ENCODE measurements around the gene FBXO47. TPM values are rescaled to one million over a fixed set of nuclear protein-coding genes. Genes with fewer than 3 reads are reported as not detected.

The FBXO47 gene
- total and polyA plus RNA-seq, 9 of the 15 experiments (the other 6 are each of a cell fraction or from before 2014, with no cell fraction given) = not detected

- H3K4me2 ChIP-seq (ENCODE audit: insufficient read depth, low read length) = no peak overlapping the region
- H3K36me3 ChIP-seq (ENCODE audit: control insufficient read depth, insufficient read depth, low read length) = no peaks in the 10 kb centered on the region
- ChIA-PET CTCF (ENCODE audit: low intra/inter-chr PET ratio) (no interaction called here), POLR2A (interaction anchor here (1.2 kb wide), 1 partner anchor 32 kb away, joined by 4 read pairs; no protein-coding TSS in a partner anchor)
- no peak overlapping the region for H3K9ac ChIP-seq (ENCODE audit: insufficient read depth in 1 of 2, low read depth in 2 of 2, low read length in 2 of 2)
- FAIRE-seq = peak; percentile 69
- no peaks in the 10 kb centered on the region for H3K9me1 ChIP-seq (ENCODE audit: control insufficient read depth, insufficient read depth, low read length)
- no peaks in the 10 kb centered on the region for H3K27me3 ChIP-seq (ENCODE audit: control insufficient read depth in 2 of 2, insufficient read depth in 2 of 2, low read length in 2 of 2)
- peak in 2 of 4 experiments; percentile 64 to 71 for DNase-seq (ENCODE audit: extremely low read depth in 1 of 4, low spot score in 3 of 4)
- H3K27ac ChIP-seq (ENCODE audit: extremely low read depth, low read depth, low read length) = no peak overlapping the region
- ATAC-seq = peak; percentile 79
- H4K20me1 ChIP-seq (replicated peaks; ENCODE audit: control insufficient read depth, insufficient read depth, low read length) = no peaks in the 10 kb centered on the region
- no peak overlapping the region for H3K4me3 ChIP-seq
- BruUV-seq (replicated peaks) = no TSS peak
- H3K79me2 ChIP-seq (ENCODE audit: control insufficient read depth, insufficient read depth, low read length) = no peaks in the 10 kb centered on the region
- 21% methylated on average over 2 of the region's 2 CpGs for WGBS (ENCODE audit: insufficient coverage, low coverage, missing lambda C conversion rate)
- in situ Hi-C loops (cut with MboI) = no loop called here
- intact Hi-C loops (cut with micrococcal nuclease) = loop anchor here (5.0 kb wide), 1 partner anchor 54 kb away; the partner anchor contains the start of gene LASP1
- H3K9me3 ChIP-seq (replicated peaks; ENCODE audit: control insufficient read depth, insufficient read depth, low read depth, low read length) = no peaks in the 10 kb centered on the region
- no peak overlapping the region for H2AFZ ChIP-seq (ENCODE audit: low read depth, low read length)
- H3K4me1 ChIP-seq (replicated peaks in 1 of 2; ENCODE audit: control insufficient read depth in 2 of 2, insufficient read depth in 2 of 2, low read length in 2 of 2) = peaks cover 7 to 12% of the 10 kb centered on the region in 2 experiments; a peak in 3 of 5 replicates
- TF ChIP-seq ETV6 (IDR thresholded peaks at IDR 0.05; ENCODE audit: borderline replicate concordance in 1 of 2, low read depth in 2 of 2, low read length in 1 of 2) (0 out of 4 replicates have a peak, but pooled peaks of 1 of the 2 experiments have one; percentile 42), ETV6 (CRISPR knock-in tag; IDR thresholded peaks at IDR 0.05; ENCODE audit: borderline replicate concordance) (no peak), ETV5 (CRISPR knock-in tag; IDR thresholded peaks at IDR 0.05; ENCODE audit: low read depth) (no peak), DEAF1 (CRISPR knock-in tag; IDR thresholded peaks at IDR 0.05) (0 out of 2 replicates have a peak, but pooled peaks have one; percentile 22), DPF2 (IDR thresholded peaks at IDR 0.05) (peak; percentile 75), TAL1 (IDR thresholded peaks at IDR 0.05) (peak; percentile 76), VEZF1 (CRISPR knock-in tag; IDR thresholded peaks at IDR 0.05) (peak; percentile 49), HDAC2 (IDR thresholded peaks at IDR 0.05) (peak; percentile 53; the same call in 1 of the 2 replicates), KDM1A (IDR thresholded peaks at IDR 0.05) (peak; percentile 80 to 89), THAP7 (CRISPR knock-in tag; IDR thresholded peaks at IDR 0.05) (no peak), ESRRA (IDR thresholded peaks at IDR 0.05; ENCODE audit: borderline replicate concordance, low read depth) (peak; percentile 90; the same call in 1 of the 2 replicates), HES1 (IDR thresholded peaks at IDR 0.05; ENCODE audit: low read depth) (peak; percentile 76), ATF7 (IDR thresholded peaks at IDR 0.05) (peak; percentile 52; the same call in 1 of the 2 replicates), CEBPG (CRISPR knock-in tag; IDR thresholded peaks at IDR 0.05) (no peak), CEBPG (tag; conservative IDR thresholded peaks at IDR 0.05 in 1 of 2, IDR thresholded peaks at IDR 0.05 in 1 of 2) (peak in 1 of 2 experiments; percentile 51; a peak in 1 of 4 replicates), ZNF24 (IDR thresholded peaks at IDR 0.05) (peak; percentile 98), FOSL1 (tag; conservative IDR thresholded peaks at IDR 0.05) (peak; percentile 68)
These were observed 40.7 kb downstream of the FBXO47 start for GRCh38 chr17:38926293-38927070.

All from K562 (cell line).